ENCODE data around the gene ZNF609. TPM values are rescaled to one million over a fixed set of nuclear protein-coding genes. Genes with fewer than 3 reads are reported as not detected.
A peak's percentile ranks its signal among the peaks of the same experiment; 100 is the strongest.

ZNF609 gene
- total RNA-seq, 3 donors from 2014 or later (not counting 1 experiment from before 2014, with no cell fraction given), result 40.3 to 59.7 (median 55.3) TPM

GRCh38 chr15:64697911-64698369 is 237.6 kb downstream of the ZNF609 start:
- ATAC-seq, result no peak
- H3K27ac ChIP-seq (ENCODE audit: low read length), result no peak overlapping the region
- DNase-seq, result no peak
- H3K9me3 ChIP-seq (ENCODE audit: control insufficient read depth, insufficient read depth, low read length), result no peaks in the 10 kb centered on the region
- Mint-ChIP-seq H3K36me3 (no peaks in the 10 kb centered on the region), H3K9me3 (no peaks in the 10 kb centered on the region), H3K27me3 (ENCODE audit: low read depth in 2 of 2) (no peaks in the 10 kb centered on the region), H3K4me3 (no peak overlapping the region), H3K4me1 (peaks cover 53 to 54% of the 10 kb centered on the region in 2 donors), H3K27ac (peak overlapping the region; percentile 19 to 47)
- peaks cover 4% of the 10 kb centered on the region for H3K36me3 ChIP-seq (ENCODE audit: control insufficient read depth, insufficient read depth, low read length)
- H3K27me3 ChIP-seq (ENCODE audit: control insufficient read depth, insufficient read depth, low read length), result no peaks in the 10 kb centered on the region
- intact Hi-C loops (cut with micrococcal nuclease), result no loop called here
- no peak overlapping the region for H3K4me3 ChIP-seq (ENCODE audit: low read length)
- peaks cover 30% of the 10 kb centered on the region for H3K4me1 ChIP-seq (ENCODE audit: control insufficient read depth, insufficient read depth, low read length)
- WGBS (ENCODE audit: insufficient coverage), result 71% methylated on average over 3 of the region's 3 CpGs
- no peak for TF ChIP-seq CTCF (IDR thresholded peaks at IDR 0.05)

GRCh38 chr15:64698823-64699222 is 238.4 kb downstream of the ZNF609 start:
- no peak for ATAC-seq
- no peaks in the 10 kb centered on the region for H3K9me3 ChIP-seq (ENCODE audit: control insufficient read depth, insufficient read depth, low read length)

GRCh38 chr15:64699751-64700388 is 239.5 kb downstream of the ZNF609 start:
- Mint-ChIP-seq H3K4me1 (peaks cover 61 to 63% of the 10 kb centered on the region in 2 donors), H3K4me3 (peak overlapping the region; percentile 69), H3K27me3 (ENCODE audit: low read depth in 2 of 2) (no peaks in the 10 kb centered on the region), H3K36me3 (no peaks in the 10 kb centered on the region), H3K27ac (peak overlapping the region in 1 of 2 donors; percentile 81), H3K9me3 (no peaks in the 10 kb centered on the region)
- DNase-seq, result no peak
- no peak for TF ChIP-seq CTCF (IDR thresholded peaks at IDR 0.05)
- peaks cover 3% of the 10 kb centered on the region for H3K36me3 ChIP-seq (ENCODE audit: control insufficient read depth, insufficient read depth, low read length)
- no peak overlapping the region for H3K27ac ChIP-seq (ENCODE audit: low read length)
- peaks cover 37% of the 10 kb centered on the region for H3K4me1 ChIP-seq (ENCODE audit: control insufficient read depth, insufficient read depth, low read length)
- H3K27me3 ChIP-seq (ENCODE audit: control insufficient read depth, insufficient read depth, low read length), result no peaks in the 10 kb centered on the region
- no peak overlapping the region for H3K4me3 ChIP-seq (ENCODE audit: low read length)
- H3K9me3 ChIP-seq (ENCODE audit: control insufficient read depth, insufficient read depth, low read length), result no peaks in the 10 kb centered on the region
- no peak for ATAC-seq
- WGBS (ENCODE audit: insufficient coverage), result 92% methylated on average over 7 of the region's 7 CpGs
- intact Hi-C loops (cut with micrococcal nuclease), result no loop called here

More at GRCh38 chr15:64698823-64699222, 238.4 kb downstream of the ZNF609 start:
- H3K36me3 Mint-ChIP-seq, result no peaks in the 10 kb centered on the region
- Histone ChIP-seq H3K4me3 (ENCODE audit: low read length) (no peak overlapping the region), H3K36me3 (ENCODE audit: control insufficient read depth, insufficient read depth, low read length) (peaks cover 4% of the 10 kb centered on the region), H3K27me3 (ENCODE audit: control insufficient read depth, insufficient read depth, low read length) (no peaks in the 10 kb centered on the region), H3K4me1 (ENCODE audit: control insufficient read depth, insufficient read depth, low read length) (peaks cover 36% of the 10 kb centered on the region), H3K27ac (ENCODE audit: low read length) (no peak overlapping the region)
- H3K27ac Mint-ChIP-seq, result peak overlapping the region; percentile 14 to 81
- intact Hi-C loops (cut with micrococcal nuclease), result no loop called here
- TF ChIP-seq CTCF (IDR thresholded peaks at IDR 0.05), result no peak
- DNase-seq, result no peak
- no peak overlapping the region for H3K4me3 Mint-ChIP-seq
- no peaks in the 10 kb centered on the region for H3K9me3 Mint-ChIP-seq
- no peaks in the 10 kb centered on the region for H3K27me3 Mint-ChIP-seq (ENCODE audit: low read depth in 2 of 2)
- H3K4me1 Mint-ChIP-seq, result peaks cover 60 to 63% of the 10 kb centered on the region in 2 donors

- no peaks in the 10 kb centered on the region for H3K9me3 ChIP-seq (ENCODE audit: control insufficient read depth, insufficient read depth, low read length)
- H3K36me3 Mint-ChIP-seq, result no peaks in the 10 kb centered on the region
- no peak for DNase-seq
- no peaks in the 10 kb centered on the region for H3K27me3 Mint-ChIP-seq (ENCODE audit: low read depth in 2 of 2)
- intact Hi-C loops (cut with micrococcal nuclease), result no loop called here
- no peak overlapping the region for H3K4me3 ChIP-seq (ENCODE audit: low read length)
- H3K27ac Mint-ChIP-seq, result peak overlapping the region; percentile 83
- 84% methylated on average over 2 of the region's 3 CpGs for WGBS (ENCODE audit: insufficient coverage)
- H3K36me3 ChIP-seq (ENCODE audit: control insufficient read depth, insufficient read depth, low read length), result peaks cover 2% of the 10 kb centered on the region
- ATAC-seq, result no peak
- H3K9me3 Mint-ChIP-seq, result no peaks in the 10 kb centered on the region
- H3K4me3 Mint-ChIP-seq, result peak overlapping the region; percentile 75
- peaks cover 55 to 56% of the 10 kb centered on the region in 2 donors for H3K4me1 Mint-ChIP-seq
- H3K4me1 ChIP-seq (ENCODE audit: control insufficient read depth, insufficient read depth, low read length), result peaks cover 36% of the 10 kb centered on the region
- H3K27ac ChIP-seq (ENCODE audit: low read length), result no peak overlapping the region
- H3K27me3 ChIP-seq (ENCODE audit: control insufficient read depth, insufficient read depth, low read length), result no peaks in the 10 kb centered on the region
- TF ChIP-seq CTCF (IDR thresholded peaks at IDR 0.05), result no peak
These were observed 240.7 kb downstream of the ZNF609 start for GRCh38 chr15:64701051-64701450.
